Tibial artery (tissue), 4 donors: ENCODE data around the gene RCOR1.

Experiments used
- DNase-seq, 2 donors: peaks; one replicate each; pipeline ENCODE4 v3.0.0-alpha.2; 2019
- H3K27ac ChIP-seq, 2 donors: fragments of 200-600 bp; sonication (generic) in 1 of 2; 1 replicate in 1 of 2; 2 replicates in 1 of 2; pipeline ENCODE4 v1.5.1; 2018 to 2019; ENCODE audit warnings: mild to moderate bottlenecking in 1 of 2
- H3K27me3 ChIP-seq, 2 donors: fragments of 200-600 bp; sonication (generic) in 1 of 2; one replicate each; pipeline versions ENCODE4 v1.5.1 to v1.6.0; 2016 to 2019
- H3K36me3 ChIP-seq, 3 donors: fragments of 200-600 bp; sonication (generic) in 2 of 3; one replicate each; pipeline ENCODE4 v1.5.1; 2016 to 2019; ENCODE audit warnings: mild to moderate bottlenecking in 2 of 3
- H3K4me1 ChIP-seq, 4 donors: fragments of 200-600 bp; sonication (generic) in 2 of 4; 1 replicate in 3 of 4; 2 replicates in 1 of 4; pipeline ENCODE4 v1.5.1; 2016 to 2019
- H3K4me3 ChIP-seq, 2 donors: fragments of 200-600 bp; sonication (generic) in 1 of 2; 1 replicate in 1 of 2; 2 replicates in 1 of 2; pipeline ENCODE4 v1.5.1; 2018 to 2019; ENCODE audit warnings: mild to moderate bottlenecking in 2 of 2
- H3K9me3 ChIP-seq, 3 donors: fragments of 200-600 bp; sonication (generic) in 1 of 3; one replicate each; pipeline ENCODE4 v1.5.1; 2016 to 2019
- intact Hi-C: fragments of 100-400 bp; cut with DNase I; formaldehyde crosslinking; loops from one replicate; pipeline ENCODE4 v1.15.0; 2023; ENCODE audit warnings: low total_unique reads
- TF ChIP-seq, protein P1 (sequence below), 2 experiments: fragments of 200-600 bp in 1 of 2; fragments of 450-650 bp in 1 of 2; IDR thresholded peaks; one replicate each; pipeline ENCODE4 v1.5.1; 2017 to 2019; ENCODE audit warnings: antibody characterized with exemption in 2 of 2, mild to moderate bottlenecking in 1 of 2, moderate library complexity in 1 of 2

Gene RCOR1

GRCh38 chr14:102711207-102711606 is 118.8 kb downstream of the RCOR1 start:
- no peaks in the 10 kb centered on the region for H3K9me3 ChIP-seq
- no peaks in the 10 kb centered on the region for H3K4me1 ChIP-seq
- no peaks in the 10 kb centered on the region for H3K27me3 ChIP-seq
- H3K4me3 ChIP-seq = no peak overlapping the region
- intact Hi-C loops = no loop called here
- no peak overlapping the region for H3K27ac ChIP-seq
- no peak for DNase-seq
- TF ChIP-seq, protein P1, sequence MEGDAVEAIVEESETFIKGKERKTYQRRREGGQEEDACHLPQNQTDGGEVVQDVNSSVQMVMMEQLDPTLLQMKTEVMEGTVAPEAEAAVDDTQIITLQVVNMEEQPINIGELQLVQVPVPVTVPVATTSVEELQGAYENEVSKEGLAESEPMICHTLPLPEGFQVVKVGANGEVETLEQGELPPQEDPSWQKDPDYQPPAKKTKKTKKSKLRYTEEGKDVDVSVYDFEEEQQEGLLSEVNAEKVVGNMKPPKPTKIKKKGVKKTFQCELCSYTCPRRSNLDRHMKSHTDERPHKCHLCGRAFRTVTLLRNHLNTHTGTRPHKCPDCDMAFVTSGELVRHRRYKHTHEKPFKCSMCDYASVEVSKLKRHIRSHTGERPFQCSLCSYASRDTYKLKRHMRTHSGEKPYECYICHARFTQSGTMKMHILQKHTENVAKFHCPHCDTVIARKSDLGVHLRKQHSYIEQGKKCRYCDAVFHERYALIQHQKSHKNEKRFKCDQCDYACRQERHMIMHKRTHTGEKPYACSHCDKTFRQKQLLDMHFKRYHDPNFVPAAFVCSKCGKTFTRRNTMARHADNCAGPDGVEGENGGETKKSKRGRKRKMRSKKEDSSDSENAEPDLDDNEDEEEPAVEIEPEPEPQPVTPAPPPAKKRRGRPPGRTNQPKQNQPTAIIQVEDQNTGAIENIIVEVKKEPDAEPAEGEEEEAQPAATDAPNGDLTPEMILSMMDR (IDR thresholded peaks at IDR 0.05) = no peak
- H3K36me3 ChIP-seq = peaks cover 14 to 58% (median 17%) of the 10 kb centered on the region in 3 donors

DNA sequence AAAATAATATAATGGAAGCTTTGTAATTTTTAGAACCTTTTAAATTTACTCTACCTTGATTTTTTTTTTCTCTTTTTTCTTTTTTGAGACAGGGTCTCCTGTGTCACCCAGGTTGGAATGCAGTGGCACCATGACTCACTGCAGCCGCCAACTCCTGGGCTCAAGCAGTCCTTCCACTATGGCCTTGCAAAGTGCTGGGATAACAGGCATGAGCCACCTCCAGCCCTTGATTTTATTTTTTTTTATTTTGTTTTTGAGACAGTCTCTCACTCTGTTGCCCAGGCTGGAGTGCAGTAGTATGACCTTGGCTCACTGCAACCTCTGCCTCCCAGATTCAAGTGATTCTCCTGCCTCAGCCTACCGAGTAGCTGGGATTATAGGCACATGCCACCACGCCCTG is 119.5 kb downstream of the RCOR1 start:
- TF ChIP-seq, protein P1 (IDR thresholded peaks at IDR 0.05) = no peak
- intact Hi-C loops = no loop called here
- Histone ChIP-seq H3K36me3 (peaks cover 14 to 58% (median 17%) of the 10 kb centered on the region in 3 donors), H3K4me1 (no peaks in the 10 kb centered on the region), H3K4me3 (no peak overlapping the region), H3K27ac (no peak overlapping the region), H3K27me3 (no peaks in the 10 kb centered on the region), H3K9me3 (no peaks in the 10 kb centered on the region)
- DNase-seq = no peak

DNA sequence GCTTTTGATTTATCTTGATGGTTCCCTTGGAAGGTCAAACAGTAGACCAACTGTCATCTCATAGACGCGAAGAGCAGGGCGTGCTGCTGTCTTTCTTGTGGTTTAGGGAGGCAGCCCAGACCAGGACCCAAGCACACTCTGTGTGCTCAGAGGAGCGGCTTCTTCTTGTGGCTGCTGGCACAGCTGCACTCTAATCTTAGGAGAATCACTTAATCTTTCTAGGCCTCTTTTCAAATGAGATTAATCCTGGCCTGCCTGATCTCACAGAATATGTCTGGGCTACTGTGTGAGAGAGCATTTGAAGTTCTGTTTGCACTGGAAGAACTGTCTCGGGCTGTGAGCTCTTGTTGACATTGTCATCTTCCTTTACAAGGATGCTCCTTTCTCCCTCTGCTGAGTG is 124.8 kb downstream of the RCOR1 start:
- H3K9me3 ChIP-seq = no peaks in the 10 kb centered on the region
- no peaks in the 10 kb centered on the region for H3K27me3 ChIP-seq
- H3K4me1 ChIP-seq = no peaks in the 10 kb centered on the region
- peaks cover 8 to 54% (median 19%) of the 10 kb centered on the region in 3 donors for H3K36me3 ChIP-seq
- DNase-seq = no peak
- no peak overlapping the region for H3K4me3 ChIP-seq
- TF ChIP-seq, protein P1 (IDR thresholded peaks at IDR 0.05) = no peak
- H3K27ac ChIP-seq = no peak overlapping the region
- intact Hi-C loops = no loop called here

DNA sequence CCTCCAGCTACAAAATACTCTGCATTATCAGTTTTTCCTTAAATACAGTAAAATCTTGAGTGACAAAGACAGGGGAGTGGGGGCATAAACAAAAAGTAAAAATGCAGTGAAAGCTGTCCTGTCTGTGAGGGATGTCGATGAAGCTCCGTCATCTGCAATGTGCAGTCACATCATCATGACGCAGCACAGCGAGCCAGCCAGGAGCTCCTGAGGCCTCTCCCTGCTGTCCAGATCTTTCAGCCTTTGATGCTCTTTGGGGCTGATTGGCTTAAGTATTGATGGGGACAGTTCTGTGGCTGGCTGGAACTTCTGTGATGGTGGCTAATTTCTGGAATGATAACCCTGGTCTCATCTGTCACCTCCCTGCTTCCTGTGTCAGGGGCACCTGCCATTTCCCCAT is 130.2 kb downstream of the RCOR1 start:
- TF ChIP-seq, protein P1 (IDR thresholded peaks at IDR 0.05) = no peak
- no peak overlapping the region for H3K4me3 ChIP-seq
- H3K9me3 ChIP-seq = no peaks in the 10 kb centered on the region
- H3K4me1 ChIP-seq = no peaks in the 10 kb centered on the region
- intact Hi-C loops = no loop called here
- no peak for DNase-seq
- peaks cover 28 to 82% (median 58%) of the 10 kb centered on the region in 3 donors for H3K36me3 ChIP-seq
- H3K27me3 ChIP-seq = no peaks in the 10 kb centered on the region
- no peak overlapping the region for H3K27ac ChIP-seq

- H3K27ac ChIP-seq = no peak overlapping the region
- TF ChIP-seq, protein P1 (IDR thresholded peaks at IDR 0.05) = no peak
- H3K36me3 ChIP-seq = peaks cover 25 to 84% (median 64%) of the 10 kb centered on the region in 3 donors
- H3K27me3 ChIP-seq = no peaks in the 10 kb centered on the region
- H3K4me1 ChIP-seq = no peaks in the 10 kb centered on the region
- no peaks in the 10 kb centered on the region for H3K9me3 ChIP-seq
- intact Hi-C loops = no loop called here
- no peak for DNase-seq
- no peak overlapping the region for H3K4me3 ChIP-seq
Measured at GRCh38 chr14:102723650-102724049, 131.2 kb downstream of the RCOR1 start.
